NCI-H1105 (cell line): ENCODE measurements around the gene ASPM.
"Not testable (repeated sequence)": the region's sequence is repeated elsewhere in the genome, so short reads cannot be mapped to it uniquely, and the experiment has no call there.

Source experiments
- DNase-seq: peaks from one replicate; lab custom pipeline; 2025; lab: John Stamatoyannopoulos, UW

ASPM gene

GRCh38 chr1:197083474-197083873 is 63.0 kb downstream of the ASPM start:
- DNase-seq, result no peak

GRCh38 chr1:197081117-197081753 is 65.2 kb downstream of the ASPM start:
- no peak for DNase-seq

- no peak for DNase-seq
These were observed 66.1 kb downstream of the ASPM start for GRCh38 chr1:197080323-197080722.

- DNase-seq, result no peak
These were observed 69.9 kb downstream of the ASPM start for GRCh38 chr1:197076585-197076984.

- DNase-seq, result no peak
These were observed 72.5 kb downstream of the ASPM start for GRCh38 chr1:197073978-197074377.

GRCh38 chr1:197067457-197067818 is 79.0 kb downstream of the ASPM start:
- DNase-seq, result no peak

- DNase-seq, result no peak
These were observed 79.6 kb downstream of the ASPM start, which contains the start of gene F13B for GRCh38 chr1:197066719-197067456. Gene F13B, minus strand, starts transcription at chr1:197067260. Its CDS starts 37 bp downstream, at chr1:197067223.

- DNase-seq, result no peak
These were observed 80.2 kb downstream of the ASPM start for GRCh38 chr1:197066277-197066676.

- DNase-seq, result no peak
These were observed 80.9 kb downstream of the ASPM start for GRCh38 chr1:197065559-197065958.

GRCh38 chr1:197063212-197063611 is 83.3 kb downstream of the ASPM start:
- no peak for DNase-seq

GRCh38 chr1:197062692-197063091 is 83.8 kb downstream of the ASPM start:
- no peak for DNase-seq

GRCh38 chr1:197049100-197049499 is 97.4 kb downstream of the ASPM start:
- DNase-seq, result no peak

GRCh38 chr1:197042676-197043341 is 103.7 kb downstream of the ASPM start:
- peak; percentile 43 for DNase-seq

- DNase-seq, result no peak
These were observed 104.7 kb downstream of the ASPM start for GRCh38 chr1:197041486-197042353.

- DNase-seq, result no peak
These were observed 109.6 kb downstream of the ASPM start for GRCh38 chr1:197036861-197037260.

GRCh38 chr1:197034631-197035339 is 111.7 kb downstream of the ASPM start:
- DNase-seq, result not testable (repeated sequence)
